Activated CD8-positive, alpha-beta memory T cell treated with anti-CD3 and anti-CD28 coated beads for 4 hours (primary cell): ENCODE measurements around the gene CRYGA.
A peak's percentile ranks its signal among the peaks of the same experiment; 100 is the strongest.

Source experiments
- DNase-seq, 2 donors: peaks; one replicate each; pipeline ENCODE4 v3.0.0-alpha.2; 2020; ENCODE audit warnings: low read depth in 2 of 2

The CRYGA gene

GRCh38 chr2:208163489-208163888, at the start of gene CRYGA:
Gene CRYGA, minus strand, starts transcription at chr2:208163589. Its CDS starts 33 bp downstream, at chr2:208163556.
- DNase-seq: no peak

- DNase-seq: no peak
These were observed 47.5 kb upstream of the CRYGA start for GRCh38 chr2:208210688-208211451.

GRCh38 chr2:208208335-208209085, 45.1 kb upstream of the CRYGA start:
- DNase-seq: no peak

GRCh38 chr2:208207769-208208168, 44.4 kb upstream of the CRYGA start:
- no peak for DNase-seq

GRCh38 chr2:208204166-208204565, 40.8 kb upstream of the CRYGA start:
- no peak for DNase-seq

- DNase-seq: no peak
These were observed 32.1 kb upstream of the CRYGA start for GRCh38 chr2:208195531-208195930.

- DNase-seq: no peak
These were observed 29.3 kb upstream of the CRYGA start for GRCh38 chr2:208192611-208193236.

GRCh38 chr2:208189810-208190503, 26.6 kb upstream of the CRYGA start, which contains the start of gene C2orf80:
Gene C2orf80, minus strand, starts transcription at chr2:208190030. Its CDS starts 3,044 bp downstream, at chr2:208186986.
- DNase-seq: no peak

GRCh38 chr2:208189069-208189809, 25.9 kb upstream of the CRYGA start:
- DNase-seq: no peak

GRCh38 chr2:208186893-208187292, 23.5 kb upstream of the CRYGA start:
- no peak for DNase-seq

GRCh38 chr2:208186465-208186864, 23.1 kb upstream of the CRYGA start:
- DNase-seq: no peak

- DNase-seq: no peak
These were observed 20.8 kb upstream of the CRYGA start for GRCh38 chr2:208183972-208184705.

- DNase-seq: no peak
These were observed 20.1 kb upstream of the CRYGA start for GRCh38 chr2:208183526-208183925.

- DNase-seq: no peak
These were observed 19.4 kb upstream of the CRYGA start for GRCh38 chr2:208182835-208183234.

GRCh38 chr2:208179028-208179609, 15.7 kb upstream of the CRYGA start:
- no peak for DNase-seq

GRCh38 chr2:208175840-208176153, 12.4 kb upstream of the CRYGA start:
- DNase-seq: no peak

- DNase-seq: peak; percentile 17 to 23
These were observed 11.9 kb upstream of the CRYGA start for GRCh38 chr2:208175069-208175839.

- no peak for DNase-seq
These were observed 10.8 kb upstream of the CRYGA start for GRCh38 chr2:208174144-208174543.

- no peak for DNase-seq
These were observed 8.7 kb upstream of the CRYGA start for GRCh38 chr2:208172125-208172524.
